GM19351 (cell line): ENCODE data around the gene PRSS57.

Experiments used
- ATAC-seq: cut with Tn5 transposase; IDR thresholded peaks from one replicate; pipeline ENCODE4 v1.9.1; 2021; ENCODE audit warnings: mild to moderate bottlenecking, moderate library complexity; ENCODE audit not compliant: unreplicated experiment

The PRSS57 gene

GRCh38 chr19:639253-640160, 55.7 kb downstream of the PRSS57 start, which contains the start of gene FGF22:
Gene FGF22, plus strand, starts transcription at chr19:639879. Its CDS starts 47 bp downstream, at chr19:639926.
- peak; percentile 69 for ATAC-seq

DNA sequence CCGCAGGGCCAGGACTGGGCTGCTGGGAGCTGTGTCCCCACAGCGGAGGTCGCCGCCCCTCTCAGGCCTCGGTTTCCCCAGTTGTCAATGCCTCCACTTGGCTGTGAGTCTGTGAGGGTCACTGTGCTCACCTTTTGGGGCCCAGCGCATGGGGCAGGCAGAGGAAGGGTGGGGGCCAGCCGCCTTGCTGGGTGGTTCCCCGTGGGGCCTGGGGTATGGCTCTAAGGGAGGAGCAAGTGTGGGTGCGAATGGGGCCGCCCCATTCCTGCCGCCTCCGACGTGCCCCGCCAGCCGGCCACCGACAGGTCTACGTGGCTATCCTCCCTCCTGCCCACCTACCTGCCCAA, 56.4 kb downstream of the PRSS57 start:
- ATAC-seq, result no peak
